ENCODE data around the gene CEP85L.
A peak's percentile ranks its signal among the peaks of the same experiment; 100 is the strongest.

CEP85L gene

GRCh38 chr6:118495485-118496280 lies 155.7 kb downstream of the CEP85L start:
- no peak overlapping the region for H3K4me3 ChIP-seq (ENCODE audit: low read length)
- peak; percentile 32 for DNase-seq (ENCODE audit: low read depth)
- TF ChIP-seq, protein P1, sequence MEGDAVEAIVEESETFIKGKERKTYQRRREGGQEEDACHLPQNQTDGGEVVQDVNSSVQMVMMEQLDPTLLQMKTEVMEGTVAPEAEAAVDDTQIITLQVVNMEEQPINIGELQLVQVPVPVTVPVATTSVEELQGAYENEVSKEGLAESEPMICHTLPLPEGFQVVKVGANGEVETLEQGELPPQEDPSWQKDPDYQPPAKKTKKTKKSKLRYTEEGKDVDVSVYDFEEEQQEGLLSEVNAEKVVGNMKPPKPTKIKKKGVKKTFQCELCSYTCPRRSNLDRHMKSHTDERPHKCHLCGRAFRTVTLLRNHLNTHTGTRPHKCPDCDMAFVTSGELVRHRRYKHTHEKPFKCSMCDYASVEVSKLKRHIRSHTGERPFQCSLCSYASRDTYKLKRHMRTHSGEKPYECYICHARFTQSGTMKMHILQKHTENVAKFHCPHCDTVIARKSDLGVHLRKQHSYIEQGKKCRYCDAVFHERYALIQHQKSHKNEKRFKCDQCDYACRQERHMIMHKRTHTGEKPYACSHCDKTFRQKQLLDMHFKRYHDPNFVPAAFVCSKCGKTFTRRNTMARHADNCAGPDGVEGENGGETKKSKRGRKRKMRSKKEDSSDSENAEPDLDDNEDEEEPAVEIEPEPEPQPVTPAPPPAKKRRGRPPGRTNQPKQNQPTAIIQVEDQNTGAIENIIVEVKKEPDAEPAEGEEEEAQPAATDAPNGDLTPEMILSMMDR (conservative IDR thresholded peaks at IDR 0.05; ENCODE audit: low read length): no peak

DNA sequence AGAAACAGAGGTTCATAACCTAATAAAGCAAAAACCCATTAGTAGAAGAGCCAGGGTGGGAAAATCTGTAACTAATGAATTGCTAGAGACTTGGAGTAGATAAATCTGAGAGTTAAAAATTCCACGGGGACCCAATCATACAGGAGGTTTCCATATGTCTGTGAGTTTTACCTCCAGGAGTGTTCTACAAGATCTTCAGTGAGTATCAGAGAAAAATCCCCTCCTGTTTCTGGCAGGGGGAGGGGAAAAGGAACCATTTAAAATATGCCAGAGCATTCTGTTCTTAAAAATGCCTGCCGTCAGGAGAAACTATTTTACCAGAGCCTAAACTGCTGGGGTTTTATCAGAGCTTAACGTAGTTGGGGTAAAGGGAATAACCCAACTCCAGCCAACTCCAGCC lies 157.3 kb downstream of the CEP85L start:
- TF ChIP-seq, protein P1 (conservative IDR thresholded peaks at IDR 0.05; ENCODE audit: low read length): no peak
- no peak for DNase-seq (ENCODE audit: low read depth)
- H3K4me3 ChIP-seq (ENCODE audit: low read length): no peak overlapping the region

DNA sequence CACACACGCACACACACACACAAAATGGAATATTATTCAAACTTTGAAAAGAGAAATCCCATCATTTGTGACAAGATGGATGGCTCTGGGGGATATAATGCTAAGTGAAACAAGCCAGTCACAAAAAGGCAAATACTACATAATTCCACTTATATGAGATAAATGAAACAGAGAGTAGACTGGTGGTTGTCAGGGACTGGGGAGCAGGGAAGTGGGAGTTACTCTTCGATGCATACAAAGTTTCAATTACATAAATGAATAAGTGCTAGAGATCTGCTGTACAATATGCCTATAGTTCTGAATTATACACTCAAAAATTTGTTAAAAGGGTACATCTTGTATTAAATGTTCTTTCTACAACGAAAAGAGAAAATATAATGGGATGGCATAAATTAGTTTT lies 161.4 kb downstream of the CEP85L start:
- no peak for DNase-seq (ENCODE audit: low read depth)
- H3K4me3 ChIP-seq (ENCODE audit: low read length): no peak overlapping the region
- TF ChIP-seq, protein P1 (conservative IDR thresholded peaks at IDR 0.05; ENCODE audit: low read length): no peak

DNA sequence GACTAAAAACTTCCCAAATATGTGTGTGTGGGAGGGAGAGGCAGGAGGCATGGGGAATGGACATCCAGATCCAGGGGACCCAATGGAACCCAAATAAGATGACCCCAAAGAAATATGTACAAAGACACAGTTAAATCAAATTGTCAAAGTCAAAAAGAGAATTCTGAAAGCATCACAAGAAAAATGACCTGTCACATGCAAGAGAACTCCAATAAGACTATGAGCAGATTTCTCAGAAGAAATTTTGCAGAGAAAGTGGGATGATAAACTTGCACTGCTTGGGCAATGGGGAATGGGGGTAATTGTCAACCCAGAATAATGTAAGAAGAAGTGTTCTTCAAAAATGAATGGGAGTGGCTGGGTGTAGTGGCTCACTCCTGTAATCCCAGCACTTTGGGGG lies 162.8 kb downstream of the CEP85L start:
- TF ChIP-seq, protein P1 (conservative IDR thresholded peaks at IDR 0.05; ENCODE audit: low read length): no peak
- DNase-seq (ENCODE audit: low read depth): no peak
- H3K4me3 ChIP-seq (ENCODE audit: low read length): no peak overlapping the region

GRCh38 chr6:118485601-118486550 lies 165.5 kb downstream of the CEP85L start:
- TF ChIP-seq, protein P1 (conservative IDR thresholded peaks at IDR 0.05; ENCODE audit: low read length): no peak
- DNase-seq (ENCODE audit: low read depth): peak; percentile 5
- H3K4me3 ChIP-seq (ENCODE audit: low read length): no peak overlapping the region

- TF ChIP-seq, protein P1 (conservative IDR thresholded peaks at IDR 0.05; ENCODE audit: low read length): no peak
- H3K4me3 ChIP-seq (ENCODE audit: low read length): no peak overlapping the region
- no peak for DNase-seq (ENCODE audit: low read depth)
Observed at GRCh38 chr6:118476551-118476950, 174.8 kb downstream of the CEP85L start.

All from AG10803 (cell line).